PFSK-1 (cell line): ENCODE measurements around the gene TSPO2.

ENCODE experiments used
- FOXP2 ChIP-seq: optimal IDR thresholded peaks from 2 replicates; pipeline ENCODE3; 2011; ENCODE audit warnings: borderline replicate concordance, control low read depth, inconsistent platforms; ENCODE audit not compliant: insufficient read depth; ENCODE audit errors: extremely low read length, extremely low read depth
- POLR2AphosphoS5 ChIP-seq: IDR thresholded peaks from 2 replicates; pipeline ENCODE4 v1.6.1; 2012; ENCODE audit warnings: low read depth, mild to moderate bottlenecking, control low read depth, low read length, moderate library complexity
- REST ChIP-seq, 2 experiments: IDR thresholded peaks; 2 replicates each; pipeline versions ENCODE4 v1.6.1 to v1.8.0; 2011 to 2012; ENCODE audit warnings: low read depth in 2 of 2, low read length in 2 of 2, control low read depth in 1 of 2, inconsistent platforms in 1 of 2, mild to moderate bottlenecking in 1 of 2, moderate library complexity in 1 of 2; ENCODE audit not compliant: insufficient read depth in 1 of 2
- SIN3A ChIP-seq: IDR thresholded peaks from 2 replicates; pipeline ENCODE4 v1.6.1; 2012; ENCODE audit warnings: mild to moderate bottlenecking, low read length, moderate library complexity, borderline replicate concordance; ENCODE audit not compliant: insufficient read depth
- TAF1 ChIP-seq: IDR thresholded peaks from 2 replicates; pipeline ENCODE4 v1.6.1; 2012; ENCODE audit warnings: low read length, control low read depth, borderline replicate concordance; ENCODE audit not compliant: insufficient read depth

The TSPO2 gene

DNA sequence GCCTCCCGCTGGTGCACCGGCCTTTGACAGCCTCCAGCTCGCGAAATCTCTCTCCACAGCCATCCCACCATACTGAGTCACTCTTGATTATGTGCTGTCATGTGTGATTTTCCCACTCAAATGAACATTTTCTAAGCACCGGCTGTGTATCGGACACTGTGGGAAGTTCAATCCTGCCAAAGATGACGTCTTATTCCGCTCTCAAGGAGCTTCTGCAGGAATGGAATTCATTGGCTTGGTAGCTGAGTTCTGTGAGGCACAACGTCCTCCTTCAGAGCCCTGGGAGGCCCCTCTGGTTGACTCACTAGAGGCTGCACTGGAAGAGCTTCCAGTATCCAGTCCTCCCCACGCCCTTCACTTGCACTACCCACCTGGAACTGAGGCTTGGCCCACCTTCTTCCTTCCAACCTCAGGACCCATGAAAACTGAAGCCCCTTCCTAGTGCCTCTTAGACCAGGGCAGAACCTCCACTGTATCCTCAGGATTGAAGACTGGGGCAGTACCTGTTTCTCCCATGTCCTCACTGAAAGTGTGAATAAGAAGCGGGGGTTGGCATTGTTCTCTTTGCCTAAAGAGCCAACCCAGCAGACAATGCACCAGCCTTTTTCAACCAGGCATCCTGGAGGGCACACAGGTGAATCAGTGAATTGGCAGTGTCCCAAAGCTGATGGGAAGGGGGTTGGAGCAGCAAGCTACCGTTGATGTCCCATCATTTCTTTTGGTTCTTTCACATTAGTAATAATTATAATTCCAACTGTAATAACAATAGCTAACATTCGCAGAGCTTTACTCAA is 5.0 kb upstream of the TSPO2 start:
- TF ChIP-seq FOXP2 (no peak), REST (IDR thresholded peaks at IDR 0.05; ENCODE audit: insufficient read depth in 1 of 2, low read depth in 2 of 2, low read length in 2 of 2) (no peak), POLR2AphosphoS5 (no peak), SIN3A (no peak), TAF1 (no peak)

DNA sequence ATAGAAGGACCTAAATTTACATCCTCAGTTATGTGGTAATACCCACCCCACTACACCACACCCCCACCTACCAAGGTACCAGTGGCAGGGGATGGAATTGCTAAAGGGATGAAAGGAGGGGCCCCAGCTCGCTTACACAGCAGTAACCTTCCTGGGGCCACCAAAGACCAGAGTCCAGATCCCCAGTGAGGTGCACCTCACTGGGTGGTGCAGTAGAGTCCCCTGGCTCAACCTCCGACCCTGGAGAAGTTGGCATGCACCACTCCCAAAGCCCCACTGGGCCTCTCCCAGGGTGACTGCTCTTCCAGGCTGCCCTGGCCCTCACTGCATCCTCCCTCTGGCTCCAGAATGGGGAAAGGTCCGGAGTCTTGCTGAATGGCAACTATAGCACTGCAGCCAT is 4.1 kb upstream of the TSPO2 start:
- no peak for TF ChIP-seq FOXP2
- TF ChIP-seq POLR2AphosphoS5, result no peak
- no peak for TF ChIP-seq REST (IDR thresholded peaks at IDR 0.05; ENCODE audit: insufficient read depth in 1 of 2, low read depth in 2 of 2, low read length in 2 of 2)
- no peak for TF ChIP-seq SIN3A
- no peak for TF ChIP-seq TAF1

- no peak for TF ChIP-seq SIN3A
- no peak for TF ChIP-seq FOXP2
- TF ChIP-seq REST (IDR thresholded peaks at IDR 0.05; ENCODE audit: insufficient read depth in 1 of 2, low read depth in 2 of 2, low read length in 2 of 2), result no peak
- TF ChIP-seq POLR2AphosphoS5, result no peak
- TF ChIP-seq TAF1, result no peak
Measured at GRCh38 chr6:41039060-41039998, 2.9 kb upstream of the TSPO2 start, which contains the start of gene UNC5CL. Gene UNC5CL (minus strand): TSS chr6:41039221. CDS start chr6:41035074, 4,147 bp downstream.

- no peak for TF ChIP-seq FOXP2
- no peak for TF ChIP-seq POLR2AphosphoS5
- no peak for TF ChIP-seq TAF1
- TF ChIP-seq SIN3A, result no peak
- TF ChIP-seq REST (IDR thresholded peaks at IDR 0.05; ENCODE audit: insufficient read depth in 1 of 2, low read depth in 2 of 2, low read length in 2 of 2), result no peak
Measured at GRCh38 chr6:41040101-41040939, 1.9 kb upstream of the TSPO2 start.
